Neural cell (in vitro differentiated cells): Measurements from ENCODE around the gene TPMT.

Experiments
- CTCF ChIP-seq: fragments of 450-650 bp; IDR thresholded peaks from 2 replicates; pipeline ENCODE4 v1.5.1; 2014; ENCODE audit warnings: antibody characterized with exemption, mild to moderate bottlenecking, moderate library complexity; ENCODE audit not compliant: poor library complexity, severe bottlenecking
- EP300 ChIP-seq: fragments of 450-650 bp; conservative IDR thresholded peaks from 2 replicates; pipeline ENCODE4 v1.6.1; 2014; ENCODE audit warnings: antibody characterized with exemption, mild to moderate bottlenecking, moderate library complexity; ENCODE audit not compliant: poor library complexity, severe bottlenecking
- EZH2 ChIP-seq: fragments of 200-600, 300-800 bp; shearing (Covaris generic), sonication (generic); IDR thresholded peaks from 2 replicates; pipeline ENCODE4 v1.6.1; 2014; ENCODE audit warnings: antibody characterized with exemption, low read length, borderline replicate concordance, mild to moderate bottlenecking; ENCODE audit not compliant: insufficient read depth, poor library complexity, severe bottlenecking
- MXI1 ChIP-seq: fragments of 450-650 bp; conservative IDR thresholded peaks from 2 replicates; pipeline ENCODE4 v1.6.1; 2014; ENCODE audit warnings: antibody characterized with exemption, mild to moderate bottlenecking; ENCODE audit not compliant: poor library complexity, severe bottlenecking
- POLR2AphosphoS5 ChIP-seq: IDR thresholded peaks from 2 replicates; pipeline ENCODE4 v1.6.1; 2012
- RAD21 ChIP-seq: fragments of 450-650 bp; conservative IDR thresholded peaks from 2 replicates; pipeline ENCODE4 v1.6.1; 2014; ENCODE audit warnings: antibody characterized with exemption, mild to moderate bottlenecking, moderate library complexity
- REST ChIP-seq: IDR thresholded peaks from 2 replicates; pipeline ENCODE4 v1.6.1; 2012; ENCODE audit warnings: borderline replicate concordance
- TAF1 ChIP-seq: IDR thresholded peaks from 2 replicates; pipeline ENCODE4 v1.6.1; 2012; ENCODE audit warnings: low read depth

- no peak for TF ChIP-seq POLR2AphosphoS5
- TF ChIP-seq CTCF, result no peak
- TF ChIP-seq RAD21, result no peak
- no peak for TF ChIP-seq EZH2
- no peak for TF ChIP-seq TAF1
- no peak for TF ChIP-seq MXI1
- no peak for TF ChIP-seq EP300
- no peak for TF ChIP-seq REST
Measured at GRCh38 chr6:18135171-18135570, 19.7 kb downstream of the TPMT start.
